Measurements from ENCODE around the gene PPT1. TPM values are rescaled to one million over a fixed set of nuclear protein-coding genes. Genes with fewer than 3 reads are reported as not detected.

PPT1 gene
- total and polyA plus RNA-seq, 2 experiments from 2014 or later: 64.2 to 78.0 TPM

GRCh38 chr1:40120128-40120527, 23.1 kb upstream of the PPT1 start:
- Histone ChIP-seq H4K20me1 (ENCODE audit: insufficient read depth, poor library complexity, severe bottlenecking) (no peaks in the 10 kb centered on the region), H3K79me2 (no peaks in the 10 kb centered on the region), H3K9me2 (replicated peaks; ENCODE audit: insufficient read depth) (no peaks in the 10 kb centered on the region), H3K4me3 (no peak overlapping the region), H3K9me3 (ENCODE audit: low read depth) (no peaks in the 10 kb centered on the region), H3K4me1 (ENCODE audit: insufficient read depth) (no peaks in the 10 kb centered on the region), H3K36me3 (replicated peaks; ENCODE audit: insufficient read depth, low read depth) (no peaks in the 10 kb centered on the region), H3K27ac (no peak overlapping the region), H3K4me2 (no peak overlapping the region), H3K27me3 (no peaks in the 10 kb centered on the region), H2AFZ (no peak overlapping the region)
- 96% methylated on average over 5 of the region's 7 CpGs for WGBS (ENCODE audit: low lambda C conversion rate, missing lambda C conversion rate)
- DNase-seq (ENCODE audit: low spot score): no peak
- TF ChIP-seq EZH2 (IDR thresholded peaks at IDR 0.05; ENCODE audit: borderline replicate concordance): no peak

- H3K27me3 ChIP-seq: no peaks in the 10 kb centered on the region
- H3K4me3 ChIP-seq: no peak overlapping the region
- TF ChIP-seq EZH2phosphoT487 (IDR thresholded peaks at IDR 0.05; ENCODE audit: low read depth, severe bottlenecking, unreplicated experiment): no peak
- TF ChIP-seq EZH2 (IDR thresholded peaks at IDR 0.05; ENCODE audit: borderline replicate concordance): no peak
- no peak for TF ChIP-seq CTCF (IDR thresholded peaks at IDR 0.05; ENCODE audit: poor library complexity)
Observed at GRCh38 chr1:40114400-40114799, 17.3 kb upstream of the PPT1 start.

GRCh38 chr1:40110389-40110788, 13.3 kb upstream of the PPT1 start:
- no peaks in the 10 kb centered on the region for H4K20me1 ChIP-seq (ENCODE audit: insufficient read depth, poor library complexity, severe bottlenecking)
- H3K79me2 ChIP-seq: no peaks in the 10 kb centered on the region
- no peaks in the 10 kb centered on the region for H3K36me3 ChIP-seq (replicated peaks; ENCODE audit: insufficient read depth, low read depth)

More at GRCh38 chr1:40114400-40114799, 17.3 kb upstream of the PPT1 start:
- Histone ChIP-seq H3K9me2 (replicated peaks; ENCODE audit: insufficient read depth) (no peaks in the 10 kb centered on the region), H3K36me3 (replicated peaks; ENCODE audit: insufficient read depth, low read depth) (no peaks in the 10 kb centered on the region), H3K9me3 (ENCODE audit: low read depth) (no peaks in the 10 kb centered on the region), H3K27ac (no peak overlapping the region), H3K4me2 (no peak overlapping the region), H4K20me1 (ENCODE audit: insufficient read depth, poor library complexity, severe bottlenecking) (no peaks in the 10 kb centered on the region), H3K4me1 (ENCODE audit: insufficient read depth) (no peaks in the 10 kb centered on the region), H2AFZ (no peak overlapping the region), H3K79me2 (no peaks in the 10 kb centered on the region)
- whole genome bisulfite sequencing (ENCODE audit: low lambda C conversion rate, missing lambda C conversion rate): 90% methylated on average over 3 of the region's 3 CpGs
- DNase-seq (ENCODE audit: low spot score): no peak

More at GRCh38 chr1:40110389-40110788, 13.3 kb upstream of the PPT1 start:
- H3K27me3 ChIP-seq: no peaks in the 10 kb centered on the region
- no peak for DNase-seq (ENCODE audit: low spot score)
- no peaks in the 10 kb centered on the region for H3K4me1 ChIP-seq (ENCODE audit: insufficient read depth)
- H3K4me3 ChIP-seq: no peak overlapping the region
- no peak overlapping the region for H3K27ac ChIP-seq
- H3K9me3 ChIP-seq (ENCODE audit: low read depth): no peaks in the 10 kb centered on the region
- H3K4me2 ChIP-seq: no peak overlapping the region
- TF ChIP-seq CTCF (IDR thresholded peaks at IDR 0.05; ENCODE audit: poor library complexity): no peak
- TF ChIP-seq EZH2phosphoT487 (IDR thresholded peaks at IDR 0.05; ENCODE audit: low read depth, severe bottlenecking, unreplicated experiment): no peak
- no peak for TF ChIP-seq EZH2 (IDR thresholded peaks at IDR 0.05; ENCODE audit: borderline replicate concordance)
- no peaks in the 10 kb centered on the region for H3K9me2 ChIP-seq (replicated peaks; ENCODE audit: insufficient read depth)
- H2AFZ ChIP-seq: no peak overlapping the region
